Esophagus muscularis mucosa (tissue), 4 donors: Measurements from ENCODE around the gene UGT1A10. TPM values are rescaled to one million over a fixed set of nuclear protein-coding genes. Genes with fewer than 3 reads are reported as not detected.

Experiments used
- DNase-seq: peaks from one replicate; pipeline ENCODE4 v3.0.0-alpha.2; 2017; ENCODE audit errors: extremely low spot score
- H3K27ac ChIP-seq, 4 donors: fragments of 200-600 bp; sonication (generic); replicated peaks in 1 of 4; 1 replicate in 3 of 4; 2 replicates in 1 of 4; pipeline ENCODE4 v1.5.1; 2016 to 2019; ENCODE audit warnings: mild to moderate bottlenecking in 1 of 4
- H3K27me3 ChIP-seq, 4 donors: fragments of 200-600 bp; sonication (generic); one replicate each; pipeline versions ENCODE4 v1.5.1 to v1.6.0; 2016 to 2019
- H3K36me3 ChIP-seq, 4 donors: fragments of 200-600 bp; sonication (generic); one replicate each; pipeline ENCODE4 v1.5.1; 2016 to 2019
- H3K4me1 ChIP-seq, 4 donors: fragments of 200-600 bp; sonication (generic); one replicate each; pipeline ENCODE4 v1.5.1; 2016 to 2019
- H3K4me3 ChIP-seq, 4 donors: fragments of 200-600 bp; sonication (generic); 1 replicate in 2 of 4; 2 replicates in 2 of 4; pipeline ENCODE4 v1.5.1; 2016 to 2019; ENCODE audit warnings: mild to moderate bottlenecking in 4 of 4, moderate library complexity in 1 of 4
- H3K9me3 ChIP-seq, 4 donors: fragments of 200-600 bp; sonication (generic); 1 replicate in 3 of 4; 2 replicates in 1 of 4; pipeline ENCODE4 v1.5.1; 2016 to 2019
- EP300 ChIP-seq: sonication (generic); formaldehyde crosslinking; IDR thresholded peaks from one replicate; pipeline ENCODE4 v1.6.1; 2017; ENCODE audit warnings: antibody characterized with exemption
- POLR2A ChIP-seq: fragments of 450-650 bp; IDR thresholded peaks from one replicate; pipeline ENCODE4 v1.6.1; 2017; ENCODE audit warnings: antibody characterized with exemption, moderate library complexity, mild to moderate bottlenecking, low read depth
- POLR2AphosphoS5 ChIP-seq, 2 donors: sonication (generic); formaldehyde crosslinking; IDR thresholded peaks; one replicate each; pipeline ENCODE4 v1.6.1; 2017; ENCODE audit warnings: antibody characterized with exemption in 2 of 2
- WGBS: methylation state at CpG from one replicate; pipeline ENCODE4 v1.1.5; 2018; 5-methylcytosine and 5-hydroxymethylcytosine counted together
- intact Hi-C: fragments of 100-400 bp; cut with DNase I; formaldehyde crosslinking; loops from one replicate; pipeline ENCODE4 v1.15.1; 2023
- total RNA-seq, 4 donors: library from RNA; depleted of rRNA; stranded (reverse); fragments of >200 nt; gene quantifications; one replicate each; pipeline versions ENCODE4 v1.1.0 to v1.2.1, GENCODE V29; 2016
- TF ChIP-seq, protein P1 (sequence below), 3 experiments: fragments of 200-600 bp in 2 of 3; fragments of 450-650 bp in 1 of 3; sonication (generic) in 2 of 3; IDR thresholded peaks; one replicate each; pipeline ENCODE4 v1.5.1; 2017 to 2019; ENCODE audit warnings: antibody characterized with exemption in 3 of 3, mild to moderate bottlenecking in 2 of 3, moderate library complexity in 1 of 3

Gene UGT1A10
- total RNA-seq, 4 donors from 2014 or later = not detected

DNA sequence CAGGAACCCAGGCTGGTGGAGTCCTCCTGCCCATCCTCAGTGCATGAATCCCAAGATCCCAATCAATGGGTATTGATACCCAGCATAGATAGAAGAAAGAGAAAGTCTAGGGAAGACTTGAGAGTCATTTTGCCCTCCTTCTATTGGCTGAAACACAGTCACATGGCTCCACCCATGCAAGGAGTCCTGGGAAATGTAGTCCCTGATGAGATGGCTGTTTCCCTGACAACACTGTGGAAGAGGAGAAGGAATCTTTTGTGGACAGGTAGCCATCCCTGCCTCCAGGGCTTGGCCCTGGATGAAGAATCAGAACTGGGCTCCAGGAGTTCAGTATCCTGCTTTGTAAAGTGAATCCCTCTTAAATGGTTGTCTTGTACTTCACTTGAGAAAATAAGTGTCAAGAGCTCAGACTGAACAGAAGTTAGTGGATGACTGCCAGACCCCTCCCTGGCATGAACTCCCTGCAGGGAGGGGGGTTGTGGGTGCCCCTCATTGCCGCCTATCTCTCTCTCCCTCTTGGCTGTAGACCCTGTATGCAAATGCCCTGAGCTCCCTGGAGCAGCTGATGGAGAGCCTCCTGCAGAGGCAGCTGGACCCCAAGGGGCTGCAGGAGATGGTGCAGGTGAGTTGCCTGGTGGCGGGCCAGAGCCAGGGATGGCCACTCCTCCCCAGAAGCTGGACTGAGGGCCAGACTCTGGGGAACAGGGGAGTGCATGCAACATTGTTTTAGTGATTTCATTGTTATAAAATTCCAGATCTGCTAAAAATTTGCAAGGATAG, 178.0 kb downstream of the UGT1A10 start:
- Histone ChIP-seq H3K27ac (no peak overlapping the region), H3K4me3 (no peak overlapping the region), H3K9me3 (no peaks in the 10 kb centered on the region), H3K36me3 (no peaks in the 10 kb centered on the region), H3K27me3 (peaks cover 0 to 5% (median 0%) of the 10 kb centered on the region in 4 donors), H3K4me1 (no peaks in the 10 kb centered on the region)
- WGBS = 30% methylated on average over 2 of the region's 2 CpGs
- TF ChIP-seq, protein P1, sequence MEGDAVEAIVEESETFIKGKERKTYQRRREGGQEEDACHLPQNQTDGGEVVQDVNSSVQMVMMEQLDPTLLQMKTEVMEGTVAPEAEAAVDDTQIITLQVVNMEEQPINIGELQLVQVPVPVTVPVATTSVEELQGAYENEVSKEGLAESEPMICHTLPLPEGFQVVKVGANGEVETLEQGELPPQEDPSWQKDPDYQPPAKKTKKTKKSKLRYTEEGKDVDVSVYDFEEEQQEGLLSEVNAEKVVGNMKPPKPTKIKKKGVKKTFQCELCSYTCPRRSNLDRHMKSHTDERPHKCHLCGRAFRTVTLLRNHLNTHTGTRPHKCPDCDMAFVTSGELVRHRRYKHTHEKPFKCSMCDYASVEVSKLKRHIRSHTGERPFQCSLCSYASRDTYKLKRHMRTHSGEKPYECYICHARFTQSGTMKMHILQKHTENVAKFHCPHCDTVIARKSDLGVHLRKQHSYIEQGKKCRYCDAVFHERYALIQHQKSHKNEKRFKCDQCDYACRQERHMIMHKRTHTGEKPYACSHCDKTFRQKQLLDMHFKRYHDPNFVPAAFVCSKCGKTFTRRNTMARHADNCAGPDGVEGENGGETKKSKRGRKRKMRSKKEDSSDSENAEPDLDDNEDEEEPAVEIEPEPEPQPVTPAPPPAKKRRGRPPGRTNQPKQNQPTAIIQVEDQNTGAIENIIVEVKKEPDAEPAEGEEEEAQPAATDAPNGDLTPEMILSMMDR (IDR thresholded peaks at IDR 0.05) = no peak
- no peak for TF ChIP-seq POLR2A
- no peak for TF ChIP-seq EP300
- TF ChIP-seq POLR2AphosphoS5 (IDR thresholded peaks at IDR 0.05) = no peak
- intact Hi-C loops = no loop called here
- DNase-seq = no peak

DNA sequence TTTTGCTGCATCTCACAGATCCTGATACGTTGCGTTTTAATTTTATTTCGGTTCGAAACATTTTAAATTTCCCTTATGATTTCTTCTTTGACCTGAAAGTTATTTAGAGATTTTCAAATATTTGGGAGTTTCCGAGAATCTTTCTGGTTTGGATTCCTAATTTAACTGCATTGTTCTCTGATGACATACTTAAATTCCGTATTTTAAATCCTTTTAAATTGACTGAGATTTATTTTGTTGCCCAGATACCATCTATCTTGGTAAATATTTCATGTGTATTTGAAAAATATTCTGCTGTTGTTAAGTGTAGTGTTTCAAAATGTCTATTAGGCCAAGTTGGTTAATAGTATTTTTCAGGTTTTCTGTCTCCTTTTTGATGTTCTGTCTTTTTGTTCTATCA, 179.6 kb downstream of the UGT1A10 start:
- TF ChIP-seq EP300 = no peak
- TF ChIP-seq, protein P1 (IDR thresholded peaks at IDR 0.05) = no peak
- no peak for TF ChIP-seq POLR2A
- TF ChIP-seq POLR2AphosphoS5 (IDR thresholded peaks at IDR 0.05) = no peak
- Histone ChIP-seq H3K27ac (no peak overlapping the region), H3K9me3 (no peaks in the 10 kb centered on the region), H3K4me3 (no peak overlapping the region), H3K36me3 (no peaks in the 10 kb centered on the region), H3K27me3 (peaks cover 0 to 5% (median 0%) of the 10 kb centered on the region in 4 donors), H3K4me1 (no peaks in the 10 kb centered on the region)
- WGBS = 72% methylated on average over 6 of the region's 6 CpGs
- intact Hi-C loops = no loop called here
- no peak for DNase-seq

- intact Hi-C loops = no loop called here
- H3K4me1 ChIP-seq = no peaks in the 10 kb centered on the region
- H3K9me3 ChIP-seq = no peaks in the 10 kb centered on the region
- H3K4me3 ChIP-seq = no peak overlapping the region
- no peak overlapping the region for H3K27ac ChIP-seq
- no peak for TF ChIP-seq EP300
- no peak for DNase-seq
- no peaks in the 10 kb centered on the region for H3K36me3 ChIP-seq
- WGBS = 29% methylated on average over 2 of the region's 2 CpGs
- H3K27me3 ChIP-seq = peaks cover 0 to 5% (median 0%) of the 10 kb centered on the region in 4 donors
Measured at GRCh38 chr2:233816334-233816733, 180.1 kb downstream of the UGT1A10 start.

GRCh38 chr2:233816771-233817170, 180.5 kb downstream of the UGT1A10 start:
- H3K27ac ChIP-seq = no peak overlapping the region
- WGBS = 71% methylated on average over 4 of the region's 4 CpGs
- H3K9me3 ChIP-seq = no peaks in the 10 kb centered on the region
- no peak for DNase-seq
- TF ChIP-seq EP300 = no peak
- no peak for TF ChIP-seq POLR2AphosphoS5 (IDR thresholded peaks at IDR 0.05)
- no peak for TF ChIP-seq POLR2A
- TF ChIP-seq, protein P1 (IDR thresholded peaks at IDR 0.05) = no peak
- H3K36me3 ChIP-seq = no peaks in the 10 kb centered on the region
- intact Hi-C loops = no loop called here
- H3K4me3 ChIP-seq = no peak overlapping the region
- peaks cover 0 to 5% (median 0%) of the 10 kb centered on the region in 4 donors for H3K27me3 ChIP-seq
- no peaks in the 10 kb centered on the region for H3K4me1 ChIP-seq

DNA sequence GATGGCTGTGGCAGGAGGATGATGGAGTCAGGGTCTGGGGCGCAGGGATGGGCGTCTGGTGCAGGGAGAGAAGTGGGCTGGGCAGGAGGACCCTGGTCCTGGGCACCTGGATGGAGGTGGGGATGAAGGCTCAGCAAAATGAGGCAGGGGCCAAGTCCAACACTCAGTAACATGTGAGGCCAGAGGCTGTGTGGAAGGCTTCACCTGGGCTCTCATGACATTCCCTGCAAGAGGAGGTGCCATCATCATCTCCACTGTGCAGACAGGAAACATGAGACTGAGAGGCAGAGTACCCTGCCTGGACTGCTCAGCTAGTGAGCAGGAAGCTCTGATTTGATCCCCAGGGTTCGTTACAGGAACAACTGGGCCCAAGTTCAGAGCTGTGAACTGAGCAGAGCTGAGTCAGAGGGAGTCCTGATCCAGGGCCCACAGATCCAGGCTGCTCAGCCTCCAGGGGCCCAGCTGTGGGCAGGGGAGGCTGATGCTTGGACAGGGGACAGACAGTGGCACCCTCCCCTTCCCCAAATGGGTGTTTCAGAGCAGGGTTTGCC, 181.2 kb downstream of the UGT1A10 start:
- H3K36me3 ChIP-seq = no peaks in the 10 kb centered on the region
- no peak overlapping the region for H3K4me3 ChIP-seq
- peaks cover 0 to 5% (median 0%) of the 10 kb centered on the region in 4 donors for H3K27me3 ChIP-seq
- no peak overlapping the region for H3K27ac ChIP-seq
- TF ChIP-seq, protein P1 (IDR thresholded peaks at IDR 0.05) = no peak
- TF ChIP-seq POLR2A = no peak
- no peak for TF ChIP-seq EP300
- TF ChIP-seq POLR2AphosphoS5 (IDR thresholded peaks at IDR 0.05) = no peak
- intact Hi-C loops = no loop called here
- H3K9me3 ChIP-seq = no peaks in the 10 kb centered on the region
- DNase-seq = no peak
- 90% methylated on average over 2 of the region's 3 CpGs for WGBS
- H3K4me1 ChIP-seq = no peaks in the 10 kb centered on the region
